HEK293 (cell line): ENCODE measurements around the gene UBE4A.

Source experiments
- TRIM28 ChIP-seq: IDR thresholded peaks from 2 replicates; pipeline ENCODE4 v1.6.1; 2011; ENCODE audit warnings: low read length, control low read depth, borderline replicate concordance
- YY1 ChIP-seq: fragments of 450-650 bp; formaldehyde crosslinking; IDR thresholded peaks from 2 replicates; pipeline ENCODE4 v1.5.1; 2018; ENCODE audit warnings: missing biosample characterization, missing genetic modification characterization
- ZBTB20 ChIP-seq: fragments of 450-650 bp; formaldehyde crosslinking; IDR thresholded peaks from 2 replicates; pipeline ENCODE4 v1.5.1; 2016; ENCODE audit warnings: missing biosample characterization, missing genetic modification characterization
- ZNF174 ChIP-seq: fragments of 450-650 bp; formaldehyde crosslinking; IDR thresholded peaks from 2 replicates; pipeline ENCODE4 v1.5.0; 2017; ENCODE audit warnings: missing biosample characterization, mild to moderate bottlenecking, missing genetic modification characterization
- ZNF274 ChIP-seq, 2 experiments: fragments of 200-500 bp in 1 of 2; fragments of 450-650 bp in 1 of 2; sonication (Bioruptor generic) in 1 of 2; formaldehyde crosslinking in 1 of 2; IDR thresholded peaks; 2 replicates each; pipeline versions ENCODE4 v1.5.1 to v1.6.1; 2014 to 2016; ENCODE audit warnings: borderline replicate concordance in 1 of 2, inconsistent platforms in 1 of 2, low read length in 1 of 2, missing biosample characterization in 1 of 2, missing genetic modification characterization in 1 of 2
- ZNF324 ChIP-seq: fragments of 450-650 bp; formaldehyde crosslinking; IDR thresholded peaks from 2 replicates; pipeline ENCODE4 v1.5.1; 2016; ENCODE audit warnings: missing biosample characterization, missing genetic modification characterization
- TF ChIP-seq, protein P1 (sequence below): fragments of 450-650 bp; formaldehyde crosslinking; IDR thresholded peaks from 2 replicates; pipeline ENCODE4 v1.5.1; 2016; ENCODE audit warnings: missing biosample characterization, missing genetic modification characterization
- TF ChIP-seq, protein P2 (sequence below): fragments of 450-650 bp; formaldehyde crosslinking; IDR thresholded peaks from 2 replicates; pipeline ENCODE4 v1.5.1; 2016; ENCODE audit warnings: missing biosample characterization, missing genetic modification characterization

DNA sequence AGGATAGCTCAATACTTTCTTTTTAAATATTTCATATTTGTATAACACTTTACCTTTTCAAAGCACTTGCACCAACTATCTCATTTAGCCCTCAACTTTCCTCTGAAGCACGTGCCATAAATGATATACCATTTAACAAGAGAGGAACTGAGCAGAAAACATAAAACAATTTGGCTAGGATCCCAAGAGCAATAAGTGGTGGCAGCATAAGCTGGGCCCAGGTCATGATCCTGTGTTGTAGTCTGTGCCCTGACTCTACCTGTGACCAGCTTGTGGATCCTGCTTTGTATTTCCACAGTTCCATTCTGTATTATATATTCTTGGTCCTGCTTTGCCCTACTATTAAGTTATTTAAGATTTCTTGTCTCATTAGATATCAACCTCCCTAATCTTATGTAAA lies 53.5 kb downstream of the UBE4A start:
- no peak for TF ChIP-seq ZBTB20 (tag by site-specific recombination)
- no peak for TF ChIP-seq ZNF174 (tag by site-specific recombination)
- TF ChIP-seq, protein P1, sequence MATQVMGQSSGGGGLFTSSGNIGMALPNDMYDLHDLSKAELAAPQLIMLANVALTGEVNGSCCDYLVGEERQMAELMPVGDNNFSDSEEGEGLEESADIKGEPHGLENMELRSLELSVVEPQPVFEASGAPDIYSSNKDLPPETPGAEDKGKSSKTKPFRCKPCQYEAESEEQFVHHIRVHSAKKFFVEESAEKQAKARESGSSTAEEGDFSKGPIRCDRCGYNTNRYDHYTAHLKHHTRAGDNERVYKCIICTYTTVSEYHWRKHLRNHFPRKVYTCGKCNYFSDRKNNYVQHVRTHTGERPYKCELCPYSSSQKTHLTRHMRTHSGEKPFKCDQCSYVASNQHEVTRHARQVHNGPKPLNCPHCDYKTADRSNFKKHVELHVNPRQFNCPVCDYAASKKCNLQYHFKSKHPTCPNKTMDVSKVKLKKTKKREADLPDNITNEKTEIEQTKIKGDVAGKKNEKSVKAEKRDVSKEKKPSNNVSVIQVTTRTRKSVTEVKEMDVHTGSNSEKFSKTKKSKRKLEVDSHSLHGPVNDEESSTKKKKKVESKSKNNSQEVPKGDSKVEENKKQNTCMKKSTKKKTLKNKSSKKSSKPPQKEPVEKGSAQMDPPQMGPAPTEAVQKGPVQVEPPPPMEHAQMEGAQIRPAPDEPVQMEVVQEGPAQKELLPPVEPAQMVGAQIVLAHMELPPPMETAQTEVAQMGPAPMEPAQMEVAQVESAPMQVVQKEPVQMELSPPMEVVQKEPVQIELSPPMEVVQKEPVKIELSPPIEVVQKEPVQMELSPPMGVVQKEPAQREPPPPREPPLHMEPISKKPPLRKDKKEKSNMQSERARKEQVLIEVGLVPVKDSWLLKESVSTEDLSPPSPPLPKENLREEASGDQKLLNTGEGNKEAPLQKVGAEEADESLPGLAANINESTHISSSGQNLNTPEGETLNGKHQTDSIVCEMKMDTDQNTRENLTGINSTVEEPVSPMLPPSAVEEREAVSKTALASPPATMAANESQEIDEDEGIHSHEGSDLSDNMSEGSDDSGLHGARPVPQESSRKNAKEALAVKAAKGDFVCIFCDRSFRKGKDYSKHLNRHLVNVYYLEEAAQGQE: no peak
- TF ChIP-seq, protein P2, sequence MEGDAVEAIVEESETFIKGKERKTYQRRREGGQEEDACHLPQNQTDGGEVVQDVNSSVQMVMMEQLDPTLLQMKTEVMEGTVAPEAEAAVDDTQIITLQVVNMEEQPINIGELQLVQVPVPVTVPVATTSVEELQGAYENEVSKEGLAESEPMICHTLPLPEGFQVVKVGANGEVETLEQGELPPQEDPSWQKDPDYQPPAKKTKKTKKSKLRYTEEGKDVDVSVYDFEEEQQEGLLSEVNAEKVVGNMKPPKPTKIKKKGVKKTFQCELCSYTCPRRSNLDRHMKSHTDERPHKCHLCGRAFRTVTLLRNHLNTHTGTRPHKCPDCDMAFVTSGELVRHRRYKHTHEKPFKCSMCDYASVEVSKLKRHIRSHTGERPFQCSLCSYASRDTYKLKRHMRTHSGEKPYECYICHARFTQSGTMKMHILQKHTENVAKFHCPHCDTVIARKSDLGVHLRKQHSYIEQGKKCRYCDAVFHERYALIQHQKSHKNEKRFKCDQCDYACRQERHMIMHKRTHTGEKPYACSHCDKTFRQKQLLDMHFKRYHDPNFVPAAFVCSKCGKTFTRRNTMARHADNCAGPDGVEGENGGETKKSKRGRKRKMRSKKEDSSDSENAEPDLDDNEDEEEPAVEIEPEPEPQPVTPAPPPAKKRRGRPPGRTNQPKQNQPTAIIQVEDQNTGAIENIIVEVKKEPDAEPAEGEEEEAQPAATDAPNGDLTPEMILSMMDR (tag by site-specific recombination): no peak
- TF ChIP-seq ZNF274 (IDR thresholded peaks at IDR 0.05; ENCODE audit: low read length): no peak
- TF ChIP-seq ZNF274 (tag by site-specific recombination; IDR thresholded peaks at IDR 0.05; ENCODE audit: borderline replicate concordance): no peak
- no peak for TF ChIP-seq YY1 (tag by site-specific recombination)
- no peak for TF ChIP-seq TRIM28
- no peak for TF ChIP-seq ZNF324
